CD4-positive, alpha-beta T cell treated with Interleukin-17A for 1 hour (primary cell): ENCODE measurements around the gene MON1B.
"Not testable (repeated sequence)": the region's sequence is repeated elsewhere in the genome, so short reads cannot be mapped to it uniquely, and the experiment has no call there.

Experiments
- DNase-seq: peaks from one replicate; pipeline ENCODE4 v3.0.0-alpha.2; 2020

MON1B gene

GRCh38 chr16:77199211-77199610 lies 8.2 kb downstream of the MON1B start, which contains the start of gene SYCE1L:
Gene SYCE1L (plus strand): TSS chr16:77199408. CDS start chr16:77199452, 44 bp downstream.
- DNase-seq: no peak

- no peak for DNase-seq
These were observed 15.5 kb downstream of the MON1B start for GRCh38 chr16:77206533-77206932.

- DNase-seq: no peak
These were observed 16.0 kb downstream of the MON1B start for GRCh38 chr16:77207030-77207429.

GRCh38 chr16:77208382-77208781 lies 17.4 kb downstream of the MON1B start:
- no peak for DNase-seq

GRCh38 chr16:77211880-77212740 lies 21.1 kb downstream of the MON1B start:
- peak; percentile 82 for DNase-seq

GRCh38 chr16:77212741-77213541 lies 22.0 kb downstream of the MON1B start:
- DNase-seq: peak; percentile 74

- no peak for DNase-seq
These were observed 22.6 kb downstream of the MON1B start for GRCh38 chr16:77213542-77214106.

GRCh38 chr16:77214411-77215138 lies 23.6 kb downstream of the MON1B start:
- no peak for DNase-seq

GRCh38 chr16:77219437-77219836 lies 28.4 kb downstream of the MON1B start:
- DNase-seq: no peak

GRCh38 chr16:77220427-77220826 lies 29.4 kb downstream of the MON1B start:
- no peak for DNase-seq

- DNase-seq: no peak
These were observed 30.5 kb downstream of the MON1B start for GRCh38 chr16:77221482-77221881.

GRCh38 chr16:77223184-77223583 lies 32.2 kb downstream of the MON1B start:
- DNase-seq: peak; percentile 19

GRCh38 chr16:77225182-77225581 lies 34.2 kb downstream of the MON1B start:
- DNase-seq: no peak

GRCh38 chr16:77227745-77228144 lies 36.8 kb downstream of the MON1B start:
- DNase-seq: no peak

- DNase-seq: no peak
These were observed 40.1 kb downstream of the MON1B start for GRCh38 chr16:77231047-77231446.

- DNase-seq: no peak
These were observed 43.0 kb downstream of the MON1B start for GRCh38 chr16:77233799-77234519.

- no peak for DNase-seq
These were observed 43.6 kb downstream of the MON1B start for GRCh38 chr16:77234611-77235010.

GRCh38 chr16:77236063-77236511 lies 45.1 kb downstream of the MON1B start:
- DNase-seq: peak; percentile 89

GRCh38 chr16:77238593-77238992 lies 47.6 kb downstream of the MON1B start:
- no peak for DNase-seq

GRCh38 chr16:77242471-77242870 lies 51.5 kb downstream of the MON1B start:
- DNase-seq: not testable (repeated sequence)

GRCh38 chr16:77246150-77246549 lies 55.2 kb downstream of the MON1B start:
- DNase-seq: no peak

- no peak for DNase-seq
These were observed 59.4 kb downstream of the MON1B start for GRCh38 chr16:77250400-77250799.
